IMR-90 (cell line): ENCODE measurements around the gene ASPG. TPM values are rescaled to one million over a fixed set of nuclear protein-coding genes. Genes with fewer than 3 reads are reported as not detected.

ENCODE experiments used
- ATAC-seq: fragments of 200-7000 bp; cut with Tn5 transposase; 2 replicates; pipeline ENCODE4 v1.9.1; 2020; ENCODE audit warnings: low read depth, mild to moderate bottlenecking, moderate library complexity
- BruUV-seq: library from RNA; stranded (reverse); fragments of 400-500 nt; replicated peaks from 2 replicates; lab custom pipeline; 2021; lab: Mats Ljungman, UMichigan
- CTCF ChIA-PET: fragments of 300-600 bp; formaldehyde crosslinking; extraction: SDS; loops from one replicate; lab custom pipeline; 2021; ENCODE audit warnings: antibody characterized with exemption; lab: Yijun Ruan, JAX
- POLR2A ChIA-PET: fragments of 300-600 bp; sonication (Branson Sonifier 250); formaldehyde crosslinking; loops from one replicate; lab custom pipeline; 2022; ENCODE audit warnings: antibody characterized with exemption; ENCODE audit not compliant: unreplicated experiment; lab: Charles Lee
- DNase-seq: peaks from one replicate; pipeline ENCODE4 v3.0.0; 2013
- H2AFZ ChIP-seq: replicated peaks from 2 replicates; pipeline ENCODE3; 2013; ENCODE audit warnings: low read length, mild to moderate bottlenecking; ENCODE audit not compliant: poor library complexity
- H2AK5ac ChIP-seq: 2 replicates; pipeline ENCODE4 v1.6.1; 2013; ENCODE audit warnings: low read depth, low read length, inconsistent platforms
- H2AK9ac ChIP-seq: replicated peaks from 2 replicates; pipeline ENCODE3; 2013; ENCODE audit warnings: mild to moderate bottlenecking, low read depth, low read length, moderate library complexity; ENCODE audit not compliant: poor library complexity
- H2BK120ac ChIP-seq: 2 replicates; pipeline ENCODE4 v1.6.1; 2013; ENCODE audit warnings: low read depth, low read length, inconsistent platforms
- H2BK15ac ChIP-seq: 3 replicates; pipeline ENCODE4 v1.6.1; 2013; ENCODE audit warnings: low read depth, low read length, inconsistent platforms
- H2BK20ac ChIP-seq: 2 replicates; pipeline ENCODE4 v1.6.1; 2013; ENCODE audit warnings: low read depth, mild to moderate bottlenecking, inconsistent platforms, low read length, moderate library complexity
- H2BK5ac ChIP-seq: 2 replicates; pipeline ENCODE4 v1.6.1; 2013; ENCODE audit warnings: mild to moderate bottlenecking, low read depth, low read length, inconsistent platforms; ENCODE audit not compliant: poor library complexity, severe bottlenecking
- H3K14ac ChIP-seq: replicated peaks from 2 replicates; pipeline ENCODE4 v1.6.1; 2013; ENCODE audit warnings: low read depth, low read length, inconsistent platforms
- H3K18ac ChIP-seq: 2 replicates; pipeline ENCODE4 v1.6.1; 2013; ENCODE audit warnings: low read depth, low read length, control low read depth
- H3K23ac ChIP-seq: 2 replicates; pipeline ENCODE4 v1.6.1; 2013; ENCODE audit warnings: low read depth, low read length, inconsistent platforms
- H3K27ac ChIP-seq: 2 replicates; pipeline ENCODE4 v1.5.1; 2013; ENCODE audit warnings: mild to moderate bottlenecking, control low read depth, low read length; ENCODE audit not compliant: insufficient read depth
- H3K27me3 ChIP-seq: 2 replicates; pipeline ENCODE4 v1.6.1; 2013; ENCODE audit warnings: low read length; ENCODE audit not compliant: control insufficient read depth, insufficient read depth
- H3K36me3 ChIP-seq: 2 replicates; pipeline ENCODE4 v1.6.1; 2013; ENCODE audit warnings: low read length, mixed read lengths; ENCODE audit not compliant: control insufficient read depth, insufficient read depth
- H3K4ac ChIP-seq: 2 replicates; pipeline ENCODE4 v1.6.1; 2013; ENCODE audit warnings: low read depth, low read length, inconsistent platforms
- H3K4me1 ChIP-seq: 2 replicates; pipeline ENCODE4 v1.6.1; 2013; ENCODE audit warnings: low read length, mixed read lengths; ENCODE audit not compliant: control insufficient read depth, insufficient read depth
- H3K4me2 ChIP-seq: 2 replicates; pipeline ENCODE4 v1.6.1; 2013; ENCODE audit warnings: low read depth, mild to moderate bottlenecking, control low read depth, low read length, moderate library complexity
- H3K4me3 ChIP-seq: 2 replicates; pipeline ENCODE4 v1.5.1; 2013; ENCODE audit warnings: low read depth, mild to moderate bottlenecking, control low read depth, low read length, moderate library complexity; ENCODE audit not compliant: insufficient read depth
- H3K56ac ChIP-seq: 2 replicates; pipeline ENCODE4 v1.6.1; 2013; ENCODE audit warnings: low read length, inconsistent platforms; ENCODE audit not compliant: insufficient read depth; ENCODE audit errors: extremely low read depth
- H3K79me1 ChIP-seq, 2 experiments: 2 replicates each; pipeline ENCODE4 v1.6.1; 2013; ENCODE audit warnings: low read length in 2 of 2, inconsistent platforms in 1 of 2, low read depth in 1 of 2
- H3K9ac ChIP-seq: 2 replicates; pipeline ENCODE4 v1.6.1; 2013; ENCODE audit warnings: low read depth, low read length, control low read depth
- H3K9me1 ChIP-seq: 2 replicates; pipeline ENCODE4 v1.6.1; 2013; ENCODE audit warnings: low read length, inconsistent platforms; ENCODE audit not compliant: insufficient read depth
- H3K9me3 ChIP-seq: 2 replicates; pipeline ENCODE4 v1.6.1; 2013; ENCODE audit warnings: low read length; ENCODE audit not compliant: control insufficient read depth, insufficient read depth
- H4K20me1 ChIP-seq: 2 replicates; pipeline ENCODE4 v1.6.1; 2013; ENCODE audit warnings: low read length, inconsistent platforms; ENCODE audit not compliant: insufficient read depth
- H4K5ac ChIP-seq: 2 replicates; pipeline ENCODE4 v1.6.1; 2013; ENCODE audit warnings: mild to moderate bottlenecking, low read depth, low read length, control low read depth
- H4K8ac ChIP-seq, 2 experiments: 2 replicates each; pipeline ENCODE4 v1.6.1; 2013; ENCODE audit warnings: low read depth in 2 of 2, low read length in 2 of 2, control low read depth in 1 of 2, inconsistent platforms in 1 of 2
- H4K91ac ChIP-seq: 2 replicates; pipeline ENCODE4 v1.6.1; 2013; ENCODE audit warnings: low read depth, low read length, inconsistent platforms; ENCODE audit not compliant: insufficient read depth
- CHD1 ChIP-seq: IDR thresholded peaks from 2 replicates; pipeline ENCODE4 v1.6.1; 2012; ENCODE audit warnings: low read depth, low read length, improper control_type of control experiment
- MAZ ChIP-seq: IDR thresholded peaks from 2 replicates; pipeline ENCODE4 v1.6.1; 2012; ENCODE audit warnings: low read depth, mild to moderate bottlenecking, low read length, improper control_type of control experiment, moderate library complexity, borderline replicate concordance
- USF2 ChIP-seq: fragments of 150-350 bp; IDR thresholded peaks from 2 replicates; pipeline ENCODE4 v1.6.1; 2017; ENCODE audit warnings: mild to moderate bottlenecking, antibody characterized with exemption, low read length, low read depth
- WGBS, 2 experiments: methylation state at CpG; one replicate each; pipeline versions ENCODE4 v1.1.5 to v1.1.7; 2013; ENCODE audit warnings: missing lambda C conversion rate in 2 of 2; ENCODE audit not compliant: insufficient read length in 1 of 2; ENCODE audit errors: extremely low coverage in 2 of 2; 5-methylcytosine and 5-hydroxymethylcytosine counted together
- dilution Hi-C: fragments of 300-500 bp; cut with HindIII; formaldehyde crosslinking; loops from one replicate; pipeline ENCODE4 v1.14.3; 2018; ENCODE audit warnings: low sequenced_read_pairs; ENCODE audit not compliant: unreplicated experiment
- in situ Hi-C: fragments of 300-500 bp; cut with MboI; formaldehyde crosslinking; loops from 3 replicates; pipeline ENCODE4 v1.14.3; 2019; ENCODE audit warnings: low sequenced_read_pairs, inconsistent platforms, mixed read lengths
- intact Hi-C: fragments of 100-400 bp; cut with micrococcal nuclease; formaldehyde crosslinking; loops from 2 replicates; pipeline ENCODE4 v1.10.0; 2022
- polyA plus RNA-seq, 3 experiments: library from polyadenylated mRNA; depleted of rRNA; stranded (reverse); fragments of >200 nt; gene quantifications; 2 replicates each; pipeline ENCODE4 v1.2.3, GENCODE V29; 2012; ENCODE audit warnings: low replicate concordance in 1 of 3
- total RNA-seq: library from RNA; depleted of rRNA; stranded (reverse); fragments of >200 nt; gene quantifications from 2 replicates; pipeline ENCODE4 v1.2.3, GENCODE V29; 2012

Gene ASPG
- total and polyA plus RNA-seq, 2 of the 4 experiments (the other 2 are of a cell fraction), result not detected

- no TSS peak for BruUV-seq
- H3K4me3 ChIP-seq, result no peak overlapping the region
- H4K5ac ChIP-seq, result no peak overlapping the region
- no peak overlapping the region for H3K23ac ChIP-seq
- no peak overlapping the region for H3K4ac ChIP-seq
- H2AK5ac ChIP-seq, result no peak overlapping the region
- H3K9ac ChIP-seq, result no peak overlapping the region
- H3K9me3 ChIP-seq, result no peaks in the 10 kb centered on the region
- WGBS, 2 experiments, result 57% methylated on average over 5 of the region's 28 CpGs; no CpG with 5 or more reads in 1 of the 2 experiments
- H3K14ac ChIP-seq, result no peak overlapping the region
- DNase-seq (no peak), ATAC-seq (no peak)
- dilution Hi-C loops (no loop called here), intact Hi-C loops (no loop called here), in situ Hi-C loops (no loop called here)
- H3K18ac ChIP-seq, result no peak overlapping the region
- no peak overlapping the region for H3K4me2 ChIP-seq
- H3K27me3 ChIP-seq, result peaks cover 1% of the 10 kb centered on the region
- H2BK120ac ChIP-seq, result no peak overlapping the region
- no peak overlapping the region for H2BK20ac ChIP-seq
- no peak overlapping the region for H4K91ac ChIP-seq
- H2AFZ ChIP-seq, result no peak overlapping the region
- no peak overlapping the region for H2BK15ac ChIP-seq
- ChIA-PET POLR2A (no interaction called here), CTCF (no interaction called here)
- H4K20me1 ChIP-seq, result no peaks in the 10 kb centered on the region
- H3K36me3 ChIP-seq, result no peaks in the 10 kb centered on the region
- H2BK5ac ChIP-seq, result no peak overlapping the region
- no peaks in the 10 kb centered on the region for H3K79me1 ChIP-seq
- H4K8ac ChIP-seq, result no peak overlapping the region
- H2AK9ac ChIP-seq, result no peak overlapping the region
- TF ChIP-seq CHD1 (no peak), MAZ (no peak), USF2 (no peak)
- H3K9me1 ChIP-seq, result no peaks in the 10 kb centered on the region
- H3K56ac ChIP-seq, result no peak overlapping the region
- H3K27ac ChIP-seq, result no peak overlapping the region
- no peaks in the 10 kb centered on the region for H3K4me1 ChIP-seq
These were observed 62.0 kb downstream of the ASPG start for GRCh38 chr14:104147346-104148125.
